GM19035 (cell line): ENCODE measurements around the gene DIPK2B.

Experiments
- ATAC-seq: cut with Tn5 transposase; IDR thresholded peaks from one replicate; pipeline ENCODE4 v1.9.1; 2021; ENCODE audit not compliant: unreplicated experiment

The DIPK2B gene, protein sequence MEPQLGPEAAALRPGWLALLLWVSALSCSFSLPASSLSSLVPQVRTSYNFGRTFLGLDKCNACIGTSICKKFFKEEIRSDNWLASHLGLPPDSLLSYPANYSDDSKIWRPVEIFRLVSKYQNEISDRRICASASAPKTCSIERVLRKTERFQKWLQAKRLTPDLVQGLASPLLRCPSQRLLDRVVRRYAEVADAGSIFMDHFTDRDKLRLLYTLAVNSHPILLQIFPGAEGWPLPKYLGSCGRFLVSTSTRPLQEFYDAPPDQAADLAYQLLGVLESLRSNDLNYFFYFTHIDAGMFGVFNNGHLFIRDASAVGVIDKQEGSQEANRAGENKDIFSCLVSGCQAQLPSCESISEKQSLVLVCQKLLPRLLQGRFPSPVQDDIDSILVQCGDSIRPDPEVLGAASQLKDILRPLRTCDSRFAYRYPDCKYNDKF

DNA sequence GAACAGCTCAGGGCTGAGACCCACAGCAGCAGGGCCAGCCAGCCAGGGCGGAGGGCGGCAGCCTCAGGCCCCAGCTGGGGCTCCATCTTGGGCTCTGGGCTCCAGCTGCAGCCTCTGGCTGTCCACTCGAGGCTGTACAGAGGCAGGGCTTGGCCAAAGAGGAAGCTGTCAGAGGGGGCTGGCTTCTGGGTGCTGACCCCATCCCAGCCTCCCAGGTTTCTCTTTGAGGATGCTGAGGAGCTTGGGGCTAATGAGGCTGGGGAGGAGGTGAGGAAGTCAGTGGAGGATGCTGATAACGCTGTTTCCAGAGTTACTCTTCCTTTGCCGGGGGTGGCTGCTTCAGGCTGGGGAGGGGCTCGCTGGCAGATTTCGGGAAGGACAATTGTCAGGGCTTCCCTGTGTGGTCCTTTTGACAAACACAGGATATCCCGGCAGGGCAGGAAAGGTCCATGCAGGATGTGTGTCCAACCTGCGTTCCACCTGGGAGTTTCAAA, at the start of gene DIPK2B:
Gene DIPK2B (minus strand): TSS at position 136 of the 494 bp plus-strand sequence. CDS start 50 bp downstream, at position 86.
- ATAC-seq = no peak

DNA sequence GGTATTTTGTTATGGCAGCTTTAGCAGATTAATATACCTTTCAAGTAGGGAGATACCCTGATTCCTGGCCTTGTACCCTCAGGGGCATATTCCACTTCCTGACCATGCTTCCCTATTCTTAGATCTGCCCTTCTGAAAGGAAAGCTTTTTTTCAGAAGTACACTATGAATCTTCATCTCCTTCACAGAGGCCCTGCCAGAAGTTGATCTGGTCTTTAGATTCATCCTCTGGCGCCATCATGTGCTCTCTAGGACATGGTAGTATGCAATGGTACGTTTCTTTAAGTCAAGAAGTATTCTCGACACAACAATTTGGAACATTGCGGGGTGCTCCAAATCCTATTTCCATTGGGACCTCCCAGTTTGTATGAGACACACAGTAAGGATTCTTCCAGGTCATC, 39.6 kb upstream of the DIPK2B start:
- ATAC-seq = no peak

DNA sequence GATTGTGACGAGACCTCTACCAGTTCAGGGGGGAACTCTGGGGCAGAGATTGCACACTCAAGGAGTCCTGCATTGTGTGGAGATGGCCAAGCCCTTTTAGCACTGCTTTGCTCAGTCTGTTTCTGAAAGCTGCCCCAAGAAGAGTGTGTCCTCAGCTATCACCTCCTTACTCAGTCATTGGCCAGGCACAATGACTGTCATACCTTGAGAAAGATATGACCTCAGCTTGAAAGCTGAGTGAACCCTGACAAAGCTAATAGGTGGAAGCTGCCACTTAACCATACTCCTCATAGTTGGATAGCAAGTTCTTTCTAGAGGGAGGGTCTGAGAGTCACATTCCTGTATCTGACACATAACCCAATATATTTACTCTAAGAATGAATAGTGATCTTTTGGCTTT, 37.8 kb upstream of the DIPK2B start:
- ATAC-seq = no peak

DNA sequence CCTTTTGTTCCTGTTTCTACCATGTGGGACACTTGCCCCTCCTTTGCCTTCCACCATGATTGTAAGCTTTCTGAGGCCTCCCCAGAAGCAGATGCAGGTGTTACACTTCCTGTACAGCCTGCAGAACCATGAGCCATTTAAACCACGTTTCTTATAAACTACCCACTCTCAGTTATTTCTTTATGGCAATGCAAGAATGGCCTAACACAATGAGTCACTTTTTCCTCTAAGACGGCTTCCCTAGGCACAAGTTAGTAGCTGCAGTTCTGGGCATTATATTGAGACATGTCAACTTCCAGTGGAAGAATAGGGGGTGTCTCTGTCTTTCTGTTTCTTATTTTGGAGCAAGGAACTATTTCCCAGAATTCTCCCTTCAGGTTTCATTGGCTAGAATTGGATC, 32.9 kb upstream of the DIPK2B start:
- no peak for ATAC-seq

DNA sequence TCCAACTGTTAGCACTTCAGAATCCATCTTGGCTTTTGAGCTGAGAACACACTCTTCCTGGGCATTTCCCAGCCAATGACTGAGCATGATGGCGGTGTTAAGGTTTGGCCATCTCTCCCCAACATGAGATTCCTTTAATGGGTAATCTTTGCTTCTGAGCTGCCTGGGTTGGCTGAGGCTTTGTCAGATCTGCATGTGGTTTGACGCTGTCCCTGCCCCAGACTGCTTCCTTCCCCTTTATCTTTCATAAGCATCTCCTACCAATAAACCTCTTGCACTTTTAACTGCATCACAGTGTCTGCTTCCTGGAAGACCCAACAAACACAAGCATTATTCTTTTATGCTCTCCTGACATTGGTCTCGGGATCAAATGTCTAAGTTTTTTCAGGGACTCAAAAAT, 31.5 kb upstream of the DIPK2B start:
- no peak for ATAC-seq

DNA sequence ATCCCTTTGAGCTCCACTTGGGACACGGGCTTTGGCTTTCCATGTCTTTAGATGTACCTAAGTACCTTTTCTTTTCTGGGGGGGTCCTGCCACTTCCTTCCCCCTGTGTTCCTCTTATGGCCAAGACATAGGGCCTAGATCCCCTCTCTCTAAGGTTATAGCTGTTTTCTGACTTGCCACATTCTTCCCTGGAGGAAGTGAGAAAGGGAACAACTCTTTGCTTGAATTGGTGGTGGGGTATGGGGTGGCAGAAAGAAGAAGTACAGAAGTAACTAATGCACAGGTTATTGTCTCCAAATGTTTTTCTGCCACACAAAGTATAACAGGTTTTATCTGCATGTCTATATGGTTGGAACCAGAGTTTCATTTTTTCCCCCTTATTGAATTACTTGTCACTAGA, 29.7 kb upstream of the DIPK2B start:
- no peak for ATAC-seq

DNA sequence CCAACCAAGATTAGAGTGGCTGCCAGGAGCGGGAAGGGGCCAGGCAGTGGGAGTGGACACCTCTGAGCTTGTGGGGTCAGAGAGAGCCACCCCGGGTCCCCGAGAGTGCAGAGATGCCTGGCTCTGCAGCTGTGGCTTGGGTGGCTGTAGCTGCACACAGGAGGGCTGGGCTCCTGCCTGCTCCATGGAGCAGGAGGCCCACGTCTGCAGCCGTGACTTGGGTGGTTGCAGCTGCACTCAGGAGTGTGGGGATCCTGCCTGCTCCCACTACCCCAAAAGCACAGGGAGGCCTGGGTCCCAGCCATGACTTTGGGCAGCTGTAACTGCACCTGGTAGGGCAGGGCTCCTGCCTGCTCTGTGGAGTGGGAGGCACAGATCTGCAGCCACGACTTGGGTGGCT, 28.7 kb upstream of the DIPK2B start:
- ATAC-seq = no peak

DNA sequence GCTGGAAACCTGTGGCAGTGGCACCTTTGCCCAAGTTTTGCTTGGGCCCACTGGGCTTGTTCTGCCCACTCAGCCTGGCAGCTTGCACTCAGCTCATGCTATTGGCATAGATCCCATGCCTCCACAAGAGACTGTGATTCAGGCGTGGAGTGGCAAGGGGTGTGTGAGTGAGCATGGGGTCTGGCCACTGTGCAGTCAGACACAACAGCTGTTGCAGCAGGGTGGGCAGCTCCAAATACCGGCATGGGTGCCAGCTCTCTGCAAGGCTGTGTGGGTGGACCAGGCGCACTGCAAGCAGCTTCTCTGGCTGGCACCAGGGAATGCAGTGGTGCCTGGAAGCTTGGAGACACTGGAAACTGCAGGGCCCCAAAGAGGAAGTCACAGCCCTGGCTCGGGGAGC, 27.4 kb upstream of the DIPK2B start:
- ATAC-seq = no peak

DNA sequence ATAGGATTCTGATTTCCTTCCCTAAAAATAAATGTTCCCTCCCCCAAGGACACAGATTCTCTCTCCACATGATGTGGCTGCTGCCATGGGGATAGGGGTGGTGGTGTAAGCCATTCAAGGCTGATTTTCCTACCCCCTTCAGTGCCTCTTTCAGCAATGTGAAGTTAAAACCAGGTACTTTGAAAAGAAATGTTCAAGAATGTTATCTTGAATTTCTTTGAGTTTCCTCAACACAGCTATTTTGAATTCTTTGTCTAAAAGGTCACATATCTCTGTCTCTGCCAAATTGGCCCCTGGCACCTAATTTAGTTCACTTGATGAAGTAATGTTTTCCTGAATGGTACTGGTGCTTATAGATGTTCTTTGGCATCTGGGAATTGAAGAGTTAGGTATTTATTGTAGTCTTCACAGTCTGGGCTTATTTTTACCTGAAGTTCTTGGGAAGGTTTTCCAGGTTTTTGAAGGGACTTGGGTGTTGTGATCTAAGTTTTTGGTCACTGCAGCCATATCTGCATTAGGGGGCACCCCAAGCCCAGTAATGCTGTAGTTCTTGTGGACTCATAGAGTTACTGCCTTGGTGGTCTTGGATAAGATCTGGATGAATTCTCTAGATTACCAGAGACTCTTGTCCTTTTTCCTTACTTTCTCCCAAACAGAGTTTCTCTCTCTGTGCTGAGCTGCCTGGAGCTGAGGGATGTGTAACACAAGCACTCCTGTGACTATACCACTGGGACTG, 7.6 kb upstream of the DIPK2B start:
- no peak for ATAC-seq

DNA sequence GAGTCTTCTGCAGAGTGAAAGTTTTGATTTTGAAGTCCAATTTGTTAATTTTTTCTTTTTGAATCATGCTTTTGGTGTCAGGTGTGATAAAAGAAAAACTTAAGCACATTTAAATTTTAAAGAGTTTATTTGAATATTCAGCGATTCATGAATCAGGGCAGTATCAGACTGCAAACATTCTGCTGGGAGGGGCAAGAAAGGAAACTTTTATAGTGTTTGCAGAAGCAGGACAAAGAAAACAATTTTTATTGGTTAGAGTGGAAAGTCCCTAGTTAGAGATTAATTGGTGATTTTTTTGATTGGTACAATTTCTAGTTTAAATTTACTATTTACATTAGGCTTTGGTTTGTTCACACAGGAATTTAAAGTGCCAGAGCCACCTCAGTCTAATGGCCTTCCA, 1.5 kb upstream of the DIPK2B start:
- no peak for ATAC-seq

DNA sequence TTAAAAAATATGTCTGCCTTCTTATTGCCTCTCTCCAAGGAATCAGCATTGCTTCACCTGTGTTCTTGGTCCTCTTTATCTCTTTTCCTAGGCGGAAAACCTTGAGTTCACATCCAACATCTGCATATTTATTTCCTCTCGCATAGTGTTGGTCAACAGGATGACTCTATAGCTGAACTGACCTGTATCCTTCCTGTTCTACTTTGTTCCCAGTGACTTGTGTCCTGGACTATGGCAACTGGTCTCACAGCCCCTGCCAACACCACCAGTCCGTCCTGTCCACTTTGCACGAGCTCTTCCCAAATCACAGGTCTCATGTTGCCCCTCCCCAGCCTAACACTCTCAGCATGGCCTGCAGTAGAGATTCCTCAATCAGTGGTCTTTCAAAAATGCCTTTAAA, 2.0 kb downstream of the DIPK2B start:
- no peak for ATAC-seq

DNA sequence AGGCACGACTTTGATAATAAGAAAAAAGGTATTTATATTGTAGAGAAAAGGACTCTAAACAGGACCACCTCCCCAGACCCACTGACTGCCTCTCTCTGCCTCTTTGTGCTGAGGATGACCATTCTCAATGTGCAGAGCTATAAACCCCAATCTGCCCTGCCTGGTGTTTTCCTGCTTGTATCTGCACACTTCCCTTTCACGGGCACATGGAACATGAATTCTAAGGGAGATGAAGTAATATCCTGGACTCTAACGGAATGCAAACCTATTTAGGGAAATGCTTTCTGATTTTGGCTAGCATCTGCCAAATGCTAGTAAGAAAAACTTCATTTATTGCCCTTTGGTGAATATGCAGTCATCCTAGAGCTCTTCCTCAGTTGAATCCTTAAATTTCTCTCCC, 2.4 kb downstream of the DIPK2B start:
- no peak for ATAC-seq

DNA sequence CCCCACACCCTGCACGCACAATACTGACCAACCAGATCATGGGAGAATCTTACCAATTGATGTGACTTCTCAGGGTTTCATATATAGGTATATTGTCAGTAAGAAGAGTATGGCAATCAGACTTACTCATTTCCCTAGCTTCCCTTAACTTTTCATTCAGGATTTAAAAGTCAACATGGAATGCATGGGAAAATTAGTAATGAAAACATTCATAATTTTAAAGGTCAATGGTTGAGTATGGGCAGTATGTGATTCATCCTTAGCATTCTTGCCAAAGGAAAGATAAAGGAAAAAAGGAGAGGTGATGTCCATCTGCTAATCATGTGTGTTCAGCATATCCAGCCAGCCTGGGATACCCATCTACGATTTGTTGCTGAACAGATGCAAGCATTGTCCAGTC, 4.0 kb downstream of the DIPK2B start:
- ATAC-seq = no peak

DNA sequence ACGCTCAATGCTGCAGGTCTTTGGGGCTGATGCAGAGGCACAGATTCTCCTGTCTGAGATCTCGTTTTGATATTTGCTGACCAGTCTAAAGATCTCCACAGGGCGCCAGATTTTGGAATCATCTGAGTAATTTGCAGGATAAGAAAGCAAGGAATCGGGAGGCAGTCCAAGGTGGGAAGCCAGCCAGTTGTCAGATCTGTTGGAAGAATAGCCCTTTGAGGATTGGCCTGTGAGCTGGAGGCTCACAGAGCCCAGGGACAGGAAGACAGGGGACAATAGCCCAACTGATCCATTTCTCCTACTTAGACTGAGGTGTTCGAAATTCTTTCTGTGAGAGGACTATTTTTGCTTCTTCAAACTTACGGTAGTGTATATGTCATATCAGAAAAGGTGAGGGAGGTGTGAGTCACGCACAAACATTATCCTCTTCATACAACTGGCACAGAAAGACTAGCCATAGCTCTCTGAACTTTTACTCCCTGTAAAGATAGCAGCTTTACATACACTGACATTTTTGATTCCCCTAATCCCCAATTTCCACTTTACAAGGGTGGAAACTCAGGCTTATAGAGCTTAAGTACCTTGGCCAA, 8.8 kb downstream of the DIPK2B start:
- ATAC-seq = no peak

DNA sequence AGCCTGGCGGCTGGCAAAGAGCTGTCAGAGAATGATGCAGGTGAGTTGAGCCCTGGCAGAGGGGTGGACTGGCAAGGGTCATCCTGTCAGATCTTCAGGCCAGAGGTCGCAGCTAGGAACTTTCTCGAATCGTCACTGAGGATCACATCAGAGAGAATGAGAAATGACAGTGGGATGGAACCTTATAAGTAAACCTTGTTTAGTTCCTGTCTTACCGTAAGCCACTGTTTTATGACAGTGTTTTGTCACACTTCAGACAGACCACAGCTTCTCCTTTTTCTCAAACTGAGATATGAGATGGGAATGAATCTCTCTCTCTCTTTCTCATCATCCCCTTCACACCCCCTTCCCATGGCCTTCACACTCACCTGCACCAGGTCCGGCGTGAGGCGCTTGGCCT, 9.3 kb downstream of the DIPK2B start:
- ATAC-seq = no peak

DNA sequence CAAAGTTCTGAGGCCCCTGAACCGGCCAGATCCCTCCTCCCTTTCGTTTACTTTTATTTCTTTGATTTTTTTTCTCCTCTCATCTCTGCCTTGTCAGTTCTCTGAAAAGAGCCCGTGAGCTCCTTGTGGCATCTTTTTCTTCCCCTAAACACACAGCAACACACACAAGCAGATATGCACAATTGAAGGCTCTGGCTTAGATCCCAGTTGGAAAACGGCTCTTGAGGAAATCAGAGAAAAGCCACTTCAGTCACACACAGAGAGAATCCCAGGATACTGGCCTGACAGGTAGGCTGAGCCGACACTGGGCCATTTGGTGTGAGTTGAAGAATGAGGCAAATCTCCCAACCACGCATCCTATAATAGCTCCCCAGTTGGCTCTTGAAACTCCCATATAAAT, 12.9 kb downstream of the DIPK2B start:
- no peak for ATAC-seq

DNA sequence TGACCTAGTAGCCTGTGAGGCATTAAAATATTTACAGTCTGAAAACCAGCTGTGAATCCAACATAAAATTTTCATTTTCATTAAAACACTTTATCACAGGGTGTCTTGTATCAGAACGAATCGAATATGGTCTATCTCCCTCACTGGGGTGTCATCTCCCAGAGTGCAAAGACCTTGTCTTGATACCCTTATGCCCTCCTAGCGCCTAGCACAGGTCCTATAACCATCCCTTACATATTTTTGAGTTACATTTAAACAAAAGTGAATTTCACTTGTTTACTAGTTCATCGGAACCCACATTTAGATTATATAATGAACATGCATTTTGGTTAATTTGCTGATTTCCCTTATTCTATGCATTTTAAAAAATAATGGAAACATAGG, 14.0 kb downstream of the DIPK2B start:
- no peak for ATAC-seq

DNA sequence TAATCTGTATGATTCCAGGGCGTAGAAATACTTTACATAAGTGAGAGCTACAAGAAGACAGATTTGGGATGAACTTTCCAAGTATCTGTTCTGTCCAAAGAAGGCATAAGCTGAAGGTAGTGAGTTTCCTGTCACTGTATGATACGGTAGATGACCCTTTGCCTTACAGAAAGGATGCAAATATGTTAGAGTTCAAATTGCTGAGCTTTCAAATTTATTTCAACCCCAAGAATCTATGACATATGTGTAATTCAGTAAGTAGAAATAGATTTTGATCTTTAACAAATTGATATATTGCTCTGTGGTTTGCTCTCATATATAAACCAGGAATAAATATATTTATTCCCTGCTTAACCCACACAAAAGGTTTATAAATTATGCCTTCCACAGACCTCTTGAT, 16.5 kb downstream of the DIPK2B start:
- ATAC-seq = no peak

DNA sequence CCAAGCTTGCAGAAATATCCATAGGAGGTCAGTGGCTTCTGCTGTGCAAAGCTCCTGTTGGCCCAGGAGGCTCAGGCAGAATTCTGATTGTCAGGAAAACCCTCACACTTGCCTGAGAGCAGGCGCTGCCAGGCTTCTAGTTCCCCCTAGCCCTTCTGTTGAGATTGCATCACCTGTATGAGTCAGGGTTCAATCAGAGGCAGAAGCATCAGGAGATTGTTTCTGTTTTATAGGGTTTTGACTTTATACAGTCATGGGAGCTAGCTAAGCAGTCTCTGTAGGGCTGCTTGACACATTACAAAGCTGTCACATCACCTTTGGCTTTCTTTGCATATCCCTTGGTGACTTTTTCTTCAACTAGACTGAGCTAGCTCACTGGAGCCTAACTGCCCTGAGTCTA, 27.8 kb downstream of the DIPK2B start:
- ATAC-seq = no peak

DNA sequence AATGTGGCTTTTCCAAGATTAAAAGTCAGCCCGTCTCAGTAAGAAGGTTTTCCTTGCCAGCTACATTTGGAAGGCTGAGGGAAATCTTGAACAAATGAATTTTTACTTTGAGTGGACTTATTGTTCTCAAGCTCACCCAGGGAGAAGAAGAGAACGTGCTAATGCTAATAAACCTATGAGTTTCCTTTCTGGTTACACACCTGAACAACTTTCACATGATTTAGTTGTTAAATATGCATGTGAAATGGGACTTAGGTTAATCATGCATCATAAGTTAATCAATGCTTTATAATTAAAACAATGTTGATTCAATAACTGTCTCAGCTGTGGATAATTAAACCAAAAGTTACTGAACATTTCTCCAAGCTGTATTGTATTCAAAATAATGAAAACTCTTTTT, 33.9 kb downstream of the DIPK2B start:
- no peak for ATAC-seq

DNA sequence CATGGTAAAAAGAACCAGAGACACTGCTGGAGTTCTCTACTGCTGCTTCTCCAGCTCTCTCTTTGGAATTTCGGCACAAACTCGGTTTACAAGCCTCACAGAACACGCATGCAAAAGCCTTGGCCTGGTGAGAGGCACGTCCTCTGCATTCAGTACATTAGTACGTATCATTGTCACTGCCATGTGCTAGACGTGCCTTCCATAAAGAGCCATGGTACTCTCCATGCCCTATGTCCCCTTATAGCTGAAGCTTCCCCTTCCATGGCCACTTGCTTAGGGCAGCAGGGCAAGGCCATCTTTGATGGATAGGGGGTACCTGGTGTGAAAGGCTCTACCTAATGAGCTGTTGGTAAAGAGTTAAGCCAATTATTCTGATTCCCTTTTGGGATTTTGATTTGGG, 35.0 kb downstream of the DIPK2B start:
- no peak for ATAC-seq

DNA sequence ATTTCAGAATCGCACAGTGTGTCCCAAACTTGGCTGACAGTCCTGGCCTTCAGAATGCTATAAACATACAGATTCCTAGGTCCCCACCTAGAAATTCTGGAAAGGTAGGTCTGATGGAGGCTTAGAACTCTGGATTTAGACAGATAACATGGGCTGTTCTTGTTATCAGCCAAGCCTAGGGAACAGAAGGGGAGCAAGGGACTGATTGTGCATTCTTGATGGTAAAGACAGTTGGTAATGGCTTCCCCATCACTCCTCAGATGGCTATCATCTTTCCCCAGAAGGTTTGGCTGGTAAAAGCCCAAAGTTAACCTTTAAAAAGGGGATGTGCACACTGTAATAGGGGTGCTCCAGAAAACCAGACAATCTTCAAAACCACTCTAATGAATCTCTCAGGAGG, 35.7 kb downstream of the DIPK2B start:
- no peak for ATAC-seq
